ENCODE results near the gene ATF7IP2.

Gene ATF7IP2

DNA sequence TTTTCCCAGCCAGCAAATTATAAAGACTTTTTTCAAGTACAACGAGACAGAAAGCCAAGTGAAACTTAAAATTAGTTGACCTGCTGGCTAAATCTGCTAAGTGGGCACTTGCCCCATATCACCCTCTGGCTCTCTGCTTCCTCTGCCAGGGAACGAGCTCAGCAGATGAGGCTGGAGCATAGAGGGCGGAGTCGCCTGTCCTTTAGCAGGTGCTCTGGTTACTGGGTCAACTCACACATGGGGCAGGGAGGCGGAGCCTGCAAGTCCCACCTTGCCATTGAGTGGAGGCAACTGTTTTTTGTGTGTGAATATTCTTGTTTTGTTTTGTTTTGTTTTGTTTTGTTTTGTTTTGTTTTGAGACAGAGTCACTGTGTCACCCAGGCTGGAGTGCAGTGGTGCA, 132.0 kb downstream of the ATF7IP2 start:
- no peak for DNase-seq

- DNase-seq: no peak
Observed at GRCh38 chr16:10518479-10519041, 132.7 kb downstream of the ATF7IP2 start.

- no peak for DNase-seq
Observed at GRCh38 chr16:10519297-10519696, 133.4 kb downstream of the ATF7IP2 start.

GRCh38 chr16:10519929-10520868, 134.3 kb downstream of the ATF7IP2 start:
- DNase-seq: no peak

GRCh38 chr16:10520869-10521578, 135.2 kb downstream of the ATF7IP2 start:
- no peak for DNase-seq

DNA sequence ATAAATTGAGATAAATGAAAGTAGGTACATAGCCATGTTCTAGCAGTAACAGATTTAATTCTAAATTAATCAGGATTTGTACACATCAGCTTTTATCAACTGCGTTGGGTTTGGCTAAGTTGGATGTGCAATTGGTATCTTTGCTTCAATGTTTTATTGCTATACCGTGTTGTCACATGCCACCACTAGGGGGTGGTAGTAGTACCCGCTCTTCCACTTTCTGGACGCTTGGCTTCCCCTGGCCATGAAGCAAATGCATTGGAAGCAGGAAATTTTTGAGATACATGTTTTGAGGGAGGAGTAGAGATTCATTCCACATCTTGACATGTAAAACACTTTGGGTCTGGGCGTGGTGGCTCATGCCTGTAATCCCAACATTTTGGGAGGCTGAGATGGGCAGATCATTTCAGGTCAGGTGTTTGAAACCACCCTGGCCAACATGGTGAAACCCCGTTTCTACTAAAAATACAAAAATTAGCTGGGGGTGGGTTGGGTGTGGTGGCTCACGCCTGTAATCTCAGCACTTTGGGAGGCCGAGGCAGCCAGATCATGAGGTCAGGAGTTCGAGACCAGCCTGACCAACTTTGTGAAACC, 135.9 kb downstream of the ATF7IP2 start:
- DNase-seq: peak; percentile 80

- no peak for DNase-seq
Observed at GRCh38 chr16:10522966-10523365, 137.1 kb downstream of the ATF7IP2 start.

DNA sequence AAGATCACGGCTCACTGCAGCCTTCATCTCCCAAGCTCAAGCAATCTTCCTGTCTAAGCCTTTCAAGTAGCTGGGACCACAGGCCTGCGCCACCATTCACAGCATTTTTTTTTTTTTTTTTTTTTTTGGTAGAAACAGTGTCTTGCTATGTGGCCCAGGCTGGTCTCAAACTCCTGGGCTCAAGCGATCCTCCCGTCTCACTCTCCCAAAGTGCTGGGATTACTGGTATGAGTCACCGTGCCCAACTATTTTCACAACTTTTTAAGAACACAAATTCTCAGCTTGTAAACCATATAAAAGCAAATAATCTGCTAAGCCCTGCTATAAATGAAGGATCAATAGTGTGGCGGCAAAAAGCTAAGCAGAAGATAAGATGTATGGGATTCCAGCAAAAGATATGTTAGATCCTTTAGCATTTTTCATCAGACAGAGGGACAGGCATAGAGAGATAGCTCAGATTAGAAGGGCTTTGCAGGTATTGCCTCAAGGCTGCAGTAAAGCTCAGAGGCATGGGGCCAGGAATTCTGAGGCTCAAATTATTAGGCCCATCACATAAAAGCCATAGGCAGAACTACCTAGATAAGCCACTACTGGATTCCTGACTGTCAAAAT, 139.5 kb downstream of the ATF7IP2 start:
- no peak for DNase-seq

DNA sequence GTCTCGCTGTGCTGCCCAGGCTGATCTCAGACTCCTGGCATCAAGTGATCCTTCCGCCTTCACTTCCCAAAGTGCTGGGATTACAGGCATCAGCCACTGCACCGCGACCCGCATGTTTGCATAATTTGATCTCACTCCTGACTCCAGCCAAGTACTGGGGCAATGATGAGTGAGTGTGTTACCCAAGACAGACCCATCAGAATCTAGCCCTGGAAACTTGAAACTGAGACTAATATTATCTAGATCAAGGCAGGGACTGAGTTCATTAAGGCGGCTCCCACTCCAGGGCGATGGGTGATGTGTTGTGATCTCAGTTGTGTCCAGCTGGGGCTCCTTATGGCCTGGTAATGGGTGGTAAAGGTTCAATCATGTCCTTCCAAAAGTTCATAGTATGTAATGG, 141.1 kb downstream of the ATF7IP2 start:
- DNase-seq: no peak

- DNase-seq: no peak
Observed at GRCh38 chr16:10528635-10529034, 142.8 kb downstream of the ATF7IP2 start.

GRCh38 chr16:10529895-10530669, 144.2 kb downstream of the ATF7IP2 start:
- no peak for DNase-seq

- no peak for DNase-seq
Observed at GRCh38 chr16:10530685-10531084, 144.8 kb downstream of the ATF7IP2 start.

- DNase-seq: no peak
Observed at GRCh38 chr16:10531582-10531981, 145.7 kb downstream of the ATF7IP2 start.

Measured in right forelimb (tissue), 1 donor.